NCI-H1930 (cell line): ENCODE measurements around the gene ABCA7.
"Not testable (repeated sequence)": the region's sequence is repeated elsewhere in the genome, so short reads cannot be mapped to it uniquely, and the experiment has no call there.

Experiments
- DNase-seq, 2 experiments: peaks; one replicate each; lab custom pipeline; 2025; lab: John Stamatoyannopoulos, UW

Gene ABCA7

GRCh38 chr19:1017115-1017905 lies 22.6 kb upstream of the ABCA7 start:
- DNase-seq = no peak

- no peak for DNase-seq
Measured at GRCh38 chr19:1017906-1018305, 22.0 kb upstream of the ABCA7 start.

- DNase-seq = no peak
Measured at GRCh38 chr19:1018393-1018792, 21.5 kb upstream of the ABCA7 start.

GRCh38 chr19:1018932-1019615 lies 20.8 kb upstream of the ABCA7 start:
- DNase-seq = no peak

- DNase-seq = no peak
Measured at GRCh38 chr19:1019616-1019961, 20.3 kb upstream of the ABCA7 start.

GRCh38 chr19:1019980-1020867 lies 19.7 kb upstream of the ABCA7 start:
- DNase-seq = no peak

GRCh38 chr19:1020868-1021425 lies 19.0 kb upstream of the ABCA7 start, which contains the start of gene TMEM259:
TSS of gene TMEM259 (minus strand) at chr19:1021123. CDS start at chr19:1020996, 127 bp downstream.
- DNase-seq = peak; percentile 88 to 94

- DNase-seq = not testable (repeated sequence)
Measured at GRCh38 chr19:1023883-1024188, 16.1 kb upstream of the ABCA7 start.

GRCh38 chr19:1025080-1025479 lies 14.8 kb upstream of the ABCA7 start:
- not testable (repeated sequence) for DNase-seq

- DNase-seq = peak in 1 of 2 experiments; percentile 12
Measured at GRCh38 chr19:1025960-1026782, 13.7 kb upstream of the ABCA7 start, which contains the start of gene CNN2. TSS of gene CNN2 (plus strand) at chr19:1026608. CDS start at chr19:1026662, 54 bp downstream.

GRCh38 chr19:1026783-1027649 lies 12.9 kb upstream of the ABCA7 start:
- DNase-seq = no peak

- no peak for DNase-seq
Measured at GRCh38 chr19:1027650-1028061, 12.3 kb upstream of the ABCA7 start.

GRCh38 chr19:1028062-1028926 lies 11.6 kb upstream of the ABCA7 start:
- no peak for DNase-seq

GRCh38 chr19:1032264-1032867 lies 7.5 kb upstream of the ABCA7 start:
- no peak for DNase-seq

GRCh38 chr19:1035998-1036621 lies 3.8 kb upstream of the ABCA7 start:
- DNase-seq = no peak

GRCh38 chr19:1037621-1038064 lies 2.3 kb upstream of the ABCA7 start:
- DNase-seq = no peak

- DNase-seq = no peak
Measured at GRCh38 chr19:1038978-1039645, 795 bp upstream of the ABCA7 start.
